IPS DF 4.7 (cell line): ENCODE measurements around the gene PI4KB.

Experiments
- DNase-seq: peaks from one replicate; pipeline ENCODE4 v3.0.0-alpha.2; 2013; ENCODE audit warnings: low spot score; ENCODE audit errors: extremely low read depth

PI4KB gene

GRCh38 chr1:151311589-151312331, 15.5 kb downstream of the PI4KB start:
- no peak for DNase-seq

- no peak for DNase-seq
Observed at GRCh38 chr1:151311011-151311410, 16.2 kb downstream of the PI4KB start.

GRCh38 chr1:151309811-151310323, 17.3 kb downstream of the PI4KB start:
- no peak for DNase-seq

DNA sequence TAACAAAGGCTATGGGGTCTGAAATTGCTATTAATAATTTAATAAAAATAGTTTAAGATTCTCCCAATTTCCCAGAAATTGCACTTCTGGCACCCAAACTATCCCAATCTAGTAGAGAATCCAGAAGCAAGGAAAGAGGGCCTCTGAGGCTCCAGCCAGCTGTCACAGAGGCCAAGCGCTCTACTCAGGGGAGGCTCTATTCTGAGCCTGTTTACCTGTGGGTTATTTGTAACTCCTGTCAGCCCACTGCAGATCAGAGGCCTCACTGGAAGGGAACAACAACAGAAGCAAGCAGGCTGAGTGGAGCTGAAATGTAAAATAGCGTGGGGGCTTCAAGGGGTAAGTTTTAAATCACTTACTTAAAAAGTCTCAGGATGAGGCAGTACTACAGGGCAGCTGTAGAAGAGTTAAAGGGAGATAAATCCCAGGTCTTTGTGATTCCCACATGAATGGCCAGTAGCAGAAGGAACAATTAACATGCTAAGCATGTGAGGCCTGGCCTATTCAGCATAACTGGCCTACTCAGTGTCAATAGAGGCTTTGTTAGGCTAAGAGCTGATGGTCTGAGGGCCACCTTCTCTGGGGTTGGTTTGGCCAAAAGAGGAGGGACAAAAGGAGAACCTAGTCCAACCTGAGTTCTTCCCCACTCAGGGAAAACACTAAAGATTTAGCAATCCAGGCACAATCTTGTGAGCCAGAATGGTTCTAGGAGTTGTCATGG, 32.3 kb downstream of the PI4KB start:
- no peak for DNase-seq

- no peak for DNase-seq
Observed at GRCh38 chr1:151293093-151293492, 34.1 kb downstream of the PI4KB start.

DNA sequence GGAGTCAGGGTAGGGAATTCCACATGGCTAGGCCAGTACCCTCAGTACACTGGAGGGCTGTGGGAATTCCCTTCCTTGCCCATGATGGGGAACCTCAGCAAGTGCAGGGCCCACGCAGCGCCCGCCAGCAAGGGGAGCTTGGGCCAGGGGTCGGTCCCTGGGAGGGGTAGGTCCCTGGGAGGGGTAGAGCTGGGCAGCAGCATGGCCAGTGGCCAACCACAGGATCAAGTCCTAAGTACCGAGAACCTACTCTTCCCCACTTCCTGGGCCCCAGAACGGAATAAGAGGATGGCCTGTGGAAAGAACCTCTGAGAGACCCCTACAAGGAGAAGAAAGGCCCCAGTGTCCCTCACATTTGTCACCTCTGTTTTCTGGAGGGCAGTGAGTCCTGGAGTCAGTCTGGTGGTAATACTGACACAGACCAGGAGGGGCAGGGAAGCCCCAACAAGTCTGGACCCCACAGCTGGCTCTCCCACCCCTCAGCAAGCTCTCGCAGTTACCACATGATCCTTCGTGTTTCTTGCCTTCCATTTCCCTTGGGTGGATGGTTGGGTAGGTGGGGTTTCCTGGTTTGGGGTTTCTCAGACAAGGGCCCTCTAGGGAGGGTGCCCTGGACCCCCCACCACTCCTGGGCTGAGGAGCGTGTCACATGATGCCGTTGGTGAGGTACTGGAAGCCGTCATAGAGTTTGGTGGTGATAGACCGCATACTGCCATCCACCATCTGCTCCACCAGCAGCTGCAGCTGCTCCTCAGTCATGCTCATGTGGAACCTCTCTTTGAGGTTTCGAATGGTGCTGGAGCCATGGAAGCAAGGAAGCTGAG, 34.8 kb downstream of the PI4KB start:
- DNase-seq, result no peak

DNA sequence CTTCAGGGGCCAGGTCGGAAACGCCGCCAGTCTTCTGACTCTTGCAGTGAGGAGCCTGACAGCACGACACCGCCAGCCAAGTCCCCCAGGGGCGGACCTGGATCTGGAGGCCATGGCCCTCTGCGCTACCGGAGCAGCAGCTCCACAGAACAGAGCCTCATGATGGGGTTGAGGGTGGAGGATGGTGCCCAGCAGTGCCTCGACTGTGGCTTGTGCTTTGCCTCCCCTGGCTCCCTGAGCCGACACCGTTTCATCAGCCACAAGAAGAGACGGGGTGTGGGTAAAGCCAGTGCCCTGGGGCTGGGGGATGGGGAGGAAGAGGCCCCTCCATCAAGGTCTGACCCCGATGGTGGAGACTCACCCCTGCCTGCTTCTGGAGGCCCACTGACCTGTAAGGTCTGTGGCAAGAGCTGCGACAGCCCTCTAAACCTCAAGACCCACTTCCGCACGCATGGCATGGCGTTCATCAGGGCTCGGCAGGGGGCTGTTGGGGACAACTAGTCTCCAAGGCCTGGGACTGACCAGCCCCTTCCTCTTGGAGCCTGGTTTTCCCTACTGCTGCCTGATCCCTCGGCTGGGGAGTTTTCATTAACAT, 36.4 kb downstream of the PI4KB start:
- no peak for DNase-seq

- DNase-seq, result no peak
Observed at GRCh38 chr1:151289991-151290708, 37.1 kb downstream of the PI4KB start.

GRCh38 chr1:151289080-151289935, 37.9 kb downstream of the PI4KB start:
- DNase-seq, result no peak

DNA sequence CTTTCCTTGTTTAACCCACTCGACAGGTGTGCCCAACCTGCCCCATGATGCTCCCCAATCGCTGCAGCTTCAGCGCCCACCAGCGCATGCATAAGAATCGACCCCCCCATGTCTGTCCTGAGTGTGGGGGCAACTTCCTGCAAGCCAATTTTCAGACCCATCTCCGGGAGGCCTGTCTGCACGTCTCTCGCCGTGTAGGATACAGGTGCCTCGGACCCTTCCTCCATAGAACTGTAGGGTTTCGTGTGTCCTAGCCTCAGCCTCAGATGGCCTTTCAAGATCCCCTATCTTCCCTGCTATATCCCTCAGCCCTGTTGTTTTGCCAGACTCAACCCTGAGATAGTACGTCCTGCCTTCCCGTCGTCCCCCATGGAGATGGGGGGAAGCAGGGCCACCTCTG, 38.7 kb downstream of the PI4KB start:
- DNase-seq, result no peak

- DNase-seq, result no peak
Observed at GRCh38 chr1:151287767-151288500, 39.3 kb downstream of the PI4KB start.

DNA sequence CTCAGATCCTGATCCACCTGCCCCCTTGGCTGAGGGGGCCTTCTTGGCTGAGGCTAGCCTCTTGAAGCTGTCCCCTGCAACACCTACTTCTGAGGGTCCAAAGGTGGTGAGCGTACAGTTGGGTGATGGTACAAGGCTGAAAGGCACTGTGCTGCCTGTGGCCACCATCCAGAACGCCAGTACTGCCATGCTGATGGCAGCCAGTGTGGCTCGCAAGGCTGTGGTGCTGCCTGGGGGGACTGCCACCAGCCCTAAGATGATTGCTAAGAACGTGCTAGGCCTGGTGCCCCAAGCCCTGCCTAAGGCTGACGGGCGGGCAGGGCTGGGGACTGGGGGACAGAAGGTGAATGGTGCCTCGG, 39.9 kb downstream of the PI4KB start:
- DNase-seq, result no peak

- DNase-seq, result no peak
Observed at GRCh38 chr1:151286619-151287340, 40.4 kb downstream of the PI4KB start.

- DNase-seq, result no peak
Observed at GRCh38 chr1:151284013-151284577, 43.1 kb downstream of the PI4KB start.

DNA sequence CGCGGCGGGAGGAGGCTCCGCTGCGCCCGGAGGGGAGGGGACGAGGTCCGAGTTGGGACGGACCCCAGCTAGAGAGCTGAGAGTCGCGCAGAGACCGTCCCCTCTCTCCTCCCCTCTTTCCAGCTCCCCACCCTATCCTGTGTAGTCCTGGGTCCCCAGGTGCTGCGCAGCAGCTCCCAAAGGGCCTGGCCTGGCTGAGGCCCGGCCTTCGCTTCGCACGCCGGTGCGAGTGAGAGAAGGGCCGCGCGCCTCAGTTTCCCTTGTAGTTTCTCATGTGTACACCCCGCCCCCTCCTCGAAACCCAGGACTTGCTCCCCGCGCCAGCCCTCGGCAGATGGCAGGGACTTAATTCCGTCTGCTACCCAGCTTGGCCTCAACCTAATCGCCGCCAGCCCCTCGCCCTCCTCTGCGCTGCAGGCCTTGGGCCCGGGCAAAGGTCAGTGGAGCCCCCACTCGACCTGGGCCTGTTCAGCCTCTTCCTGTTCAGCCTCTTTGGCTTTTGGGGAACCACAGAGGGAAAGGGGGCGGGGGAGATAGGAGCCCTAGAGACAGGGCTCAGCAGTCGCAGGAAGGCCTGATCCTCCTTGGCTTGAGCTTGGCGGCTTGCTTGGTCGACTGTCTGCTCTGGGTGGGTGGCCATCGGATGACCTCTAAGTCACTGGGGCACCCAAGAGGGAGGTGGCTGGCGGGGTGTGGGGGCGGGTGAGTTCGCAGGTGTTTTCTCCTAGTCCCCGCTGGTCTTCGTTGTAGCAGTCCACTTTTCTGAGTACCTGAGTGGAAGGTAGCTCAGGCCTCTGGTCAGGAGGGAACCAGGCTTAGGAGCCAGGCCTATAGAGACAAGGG, 44.1 kb downstream of the PI4KB start:
- no peak for DNase-seq

- DNase-seq, result peak; percentile 97
Observed at GRCh38 chr1:151281969-151282882, 45.0 kb downstream of the PI4KB start, which contains the start of gene ZNF687. Gene ZNF687, plus strand, starts transcription at chr1:151282299. Its CDS starts 3,993 bp downstream, at chr1:151286292.
